Effector memory CD8-positive, alpha-beta T cell (primary cell): ENCODE data around the gene CRAMP1.
"Not testable (repeated sequence)": the region's sequence is repeated elsewhere in the genome, so short reads cannot be mapped to it uniquely, and the experiment has no call there.

Experiments
- ATAC-seq: fragments of 150-1000 bp; cut with Tn5 transposase; replicated peaks from 2 replicates; pipeline ENCODE4 v1.10.0; 2021; ENCODE audit warnings: mild to moderate bottlenecking, moderate library complexity
- DNase-seq, 3 experiments: peaks; one replicate each; pipeline ENCODE4 v3.0.0; 2021
- H3K27ac Mint-ChIP-seq, 2 donors: one replicate each; pipeline ENCODE4 v1.8.0; 2022; ENCODE audit warnings: mild to moderate bottlenecking in 2 of 2, mixed read lengths in 2 of 2, moderate library complexity in 2 of 2
- H3K27me3 Mint-ChIP-seq, 2 donors: one replicate each; pipeline ENCODE4 v1.8.0; 2022; ENCODE audit warnings: mixed read lengths in 2 of 2
- H3K36me3 Mint-ChIP-seq: one replicate; pipeline ENCODE4 v1.8.0; 2022; ENCODE audit warnings: mild to moderate bottlenecking, moderate library complexity, mixed read lengths; ENCODE audit not compliant: insufficient read depth
- H3K4me1 Mint-ChIP-seq, 2 donors: one replicate each; pipeline ENCODE4 v1.8.0; 2022; ENCODE audit warnings: low read depth in 2 of 2, mixed read lengths in 2 of 2
- H3K4me3 Mint-ChIP-seq, 2 donors: one replicate each; pipeline ENCODE4 v1.8.0; 2022; ENCODE audit warnings: mild to moderate bottlenecking in 2 of 2, mixed read lengths in 2 of 2, moderate library complexity in 2 of 2
- H3K9me3 Mint-ChIP-seq, 2 donors: one replicate each; pipeline ENCODE4 v1.8.0; 2022; ENCODE audit warnings: mixed read lengths in 2 of 2

The CRAMP1 gene

GRCh38 chr16:1698680-1699079, 86.5 kb downstream of the CRAMP1 start:
- no peaks in the 10 kb centered on the region for H3K9me3 Mint-ChIP-seq
- H3K4me3 Mint-ChIP-seq = no peak overlapping the region
- peak overlapping the region in 1 of 2 donors; percentile 70 for H3K27ac Mint-ChIP-seq
- ATAC-seq (no peak), DNase-seq (no peak)
- H3K36me3 Mint-ChIP-seq = peaks cover 20% of the 10 kb centered on the region
- no peaks in the 10 kb centered on the region for H3K4me1 Mint-ChIP-seq
- H3K27me3 Mint-ChIP-seq = no peaks in the 10 kb centered on the region

- H3K27me3 Mint-ChIP-seq = no peaks in the 10 kb centered on the region
- no peak overlapping the region for H3K27ac Mint-ChIP-seq
- peaks cover 0 to 8% of the 10 kb centered on the region in 2 donors for H3K4me1 Mint-ChIP-seq
- ATAC-seq (no peak), DNase-seq (no peak)
- H3K36me3 Mint-ChIP-seq = peaks cover 17% of the 10 kb centered on the region
- no peak overlapping the region for H3K4me3 Mint-ChIP-seq
- H3K9me3 Mint-ChIP-seq = no peaks in the 10 kb centered on the region
Measured at GRCh38 chr16:1700246-1700645, 88.1 kb downstream of the CRAMP1 start.

- no peak overlapping the region for H3K4me3 Mint-ChIP-seq
Measured at GRCh38 chr16:1701216-1701878, 89.2 kb downstream of the CRAMP1 start.

GRCh38 chr16:1705324-1705687, 93.1 kb downstream of the CRAMP1 start:
- not testable (repeated sequence) for H3K9me3 Mint-ChIP-seq, H3K27me3 Mint-ChIP-seq
- peak overlapping the region; percentile 97 to 100 for H3K4me3 Mint-ChIP-seq
- H3K4me1 Mint-ChIP-seq = peaks cover 18 to 33% of the 10 kb centered on the region in 2 donors
- DNase-seq (peak in 2 of 3 experiments; percentile 2 to 26), ATAC-seq (peak; percentile 23)
- peak overlapping the region; percentile 99 for H3K27ac Mint-ChIP-seq
- peaks cover 37% of the 10 kb centered on the region for H3K36me3 Mint-ChIP-seq

More at GRCh38 chr16:1701216-1701878, 89.2 kb downstream of the CRAMP1 start:
- Mint-ChIP-seq H3K36me3 (peaks cover 25% of the 10 kb centered on the region), H3K9me3 (no peaks in the 10 kb centered on the region), H3K27me3 (no peaks in the 10 kb centered on the region), H3K4me1 (peaks cover 0 to 11% of the 10 kb centered on the region in 2 donors), H3K27ac (peak overlapping the region in 1 of 2 donors; percentile 9)
- ATAC-seq (no peak), DNase-seq (no peak)

- no peaks in the 10 kb centered on the region for H3K27me3 Mint-ChIP-seq
- peaks cover 18 to 33% of the 10 kb centered on the region in 2 donors for H3K4me1 Mint-ChIP-seq
- peak; percentile 83 for ATAC-seq
Measured at GRCh38 chr16:1705688-1706385, 93.7 kb downstream of the CRAMP1 start, which contains the start of gene MAPK8IP3. Gene MAPK8IP3, plus strand, starts transcription at chr16:1706195. Its CDS starts 145 bp downstream, at chr16:1706340.

GRCh38 chr16:1706386-1707192, 94.4 kb downstream of the CRAMP1 start:
- peak; percentile 29 for ATAC-seq
- DNase-seq = peak; percentile 7 to 38 (median 15)
- Mint-ChIP-seq H3K4me1 (peaks cover 18 to 36% of the 10 kb centered on the region in 2 donors), H3K27ac (peak overlapping the region; percentile 99), H3K27me3 (no peaks in the 10 kb centered on the region), H3K36me3 (peaks cover 45% of the 10 kb centered on the region), H3K9me3 (no peaks in the 10 kb centered on the region), H3K4me3 (peak overlapping the region; percentile 97 to 100)

More at GRCh38 chr16:1705688-1706385, 93.7 kb downstream of the CRAMP1 start, which contains the start of gene MAPK8IP3:
- H3K9me3 Mint-ChIP-seq = no peaks in the 10 kb centered on the region
- DNase-seq = peak; percentile 95 to 99 (median 99)
- peaks cover 37% of the 10 kb centered on the region for H3K36me3 Mint-ChIP-seq
- H3K27ac Mint-ChIP-seq = peak within 1 kb of the TSS; percentile 99
- peak within 1 kb of the TSS; percentile 97 to 100 for H3K4me3 Mint-ChIP-seq

- H3K27me3 Mint-ChIP-seq = no peaks in the 10 kb centered on the region
- peak overlapping the region; percentile 97 to 100 for H3K4me3 Mint-ChIP-seq
- no peaks in the 10 kb centered on the region for H3K9me3 Mint-ChIP-seq
- ATAC-seq (no peak), DNase-seq (no peak)
- H3K36me3 Mint-ChIP-seq = peaks cover 46% of the 10 kb centered on the region
- H3K27ac Mint-ChIP-seq = peak overlapping the region; percentile 82 to 99
- H3K4me1 Mint-ChIP-seq = peaks cover 18 to 37% of the 10 kb centered on the region in 2 donors
Measured at GRCh38 chr16:1707193-1707790, 95.1 kb downstream of the CRAMP1 start.

GRCh38 chr16:1708083-1708767, 96.1 kb downstream of the CRAMP1 start:
- peak overlapping the region; percentile 97 to 100 for H3K4me3 Mint-ChIP-seq
- H3K4me1 Mint-ChIP-seq = peaks cover 18 to 38% of the 10 kb centered on the region in 2 donors
- no peaks in the 10 kb centered on the region for H3K9me3 Mint-ChIP-seq
- H3K27ac Mint-ChIP-seq = peak overlapping the region; percentile 52 to 82
- ATAC-seq (peak; percentile 22), DNase-seq (peak in 1 of 3 experiments; percentile 21)
- no peaks in the 10 kb centered on the region for H3K27me3 Mint-ChIP-seq
- H3K36me3 Mint-ChIP-seq = peaks cover 50% of the 10 kb centered on the region

GRCh38 chr16:1708768-1709180, 96.6 kb downstream of the CRAMP1 start:
- Mint-ChIP-seq H3K9me3 (no peaks in the 10 kb centered on the region), H3K27me3 (no peaks in the 10 kb centered on the region), H3K4me3 (peak overlapping the region; percentile 97 to 100), H3K27ac (peak overlapping the region in 1 of 2 donors; percentile 52), H3K36me3 (peaks cover 50% of the 10 kb centered on the region), H3K4me1 (peaks cover 18 to 40% of the 10 kb centered on the region in 2 donors)
- peak; percentile 7 for ATAC-seq
- peak in 2 of 3 experiments; percentile 7 for DNase-seq

- ATAC-seq = no peak
- H3K4me3 Mint-ChIP-seq = peak overlapping the region in 1 of 2 donors; percentile 97
- peaks cover 18 to 41% of the 10 kb centered on the region in 2 donors for H3K4me1 Mint-ChIP-seq
- H3K27ac Mint-ChIP-seq = no peak overlapping the region
- H3K9me3 Mint-ChIP-seq = no peaks in the 10 kb centered on the region
- DNase-seq = no peak
- no peaks in the 10 kb centered on the region for H3K27me3 Mint-ChIP-seq
- H3K36me3 Mint-ChIP-seq = peaks cover 53% of the 10 kb centered on the region
Measured at GRCh38 chr16:1709356-1709755, 97.2 kb downstream of the CRAMP1 start.

GRCh38 chr16:1710811-1711507, 98.8 kb downstream of the CRAMP1 start:
- DNase-seq = no peak
- Mint-ChIP-seq H3K36me3 (peaks cover 47% of the 10 kb centered on the region), H3K9me3 (no peaks in the 10 kb centered on the region), H3K4me3 (no peak overlapping the region), H3K27me3 (no peaks in the 10 kb centered on the region), H3K4me1 (peaks cover 23 to 35% of the 10 kb centered on the region in 2 donors), H3K27ac (no peak overlapping the region)
- no peak for ATAC-seq

GRCh38 chr16:1712791-1713261, 100.7 kb downstream of the CRAMP1 start:
- Mint-ChIP-seq H3K4me1 (peaks cover 17 to 24% of the 10 kb centered on the region in 2 donors), H3K27me3 (no peaks in the 10 kb centered on the region), H3K9me3 (no peaks in the 10 kb centered on the region), H3K4me3 (no peak overlapping the region), H3K27ac (peak overlapping the region in 1 of 2 donors; percentile 38), H3K36me3 (peaks cover 36% of the 10 kb centered on the region)
- DNase-seq (no peak), ATAC-seq (no peak)
